ENCODE measurements around the gene MOB1B.

DNA sequence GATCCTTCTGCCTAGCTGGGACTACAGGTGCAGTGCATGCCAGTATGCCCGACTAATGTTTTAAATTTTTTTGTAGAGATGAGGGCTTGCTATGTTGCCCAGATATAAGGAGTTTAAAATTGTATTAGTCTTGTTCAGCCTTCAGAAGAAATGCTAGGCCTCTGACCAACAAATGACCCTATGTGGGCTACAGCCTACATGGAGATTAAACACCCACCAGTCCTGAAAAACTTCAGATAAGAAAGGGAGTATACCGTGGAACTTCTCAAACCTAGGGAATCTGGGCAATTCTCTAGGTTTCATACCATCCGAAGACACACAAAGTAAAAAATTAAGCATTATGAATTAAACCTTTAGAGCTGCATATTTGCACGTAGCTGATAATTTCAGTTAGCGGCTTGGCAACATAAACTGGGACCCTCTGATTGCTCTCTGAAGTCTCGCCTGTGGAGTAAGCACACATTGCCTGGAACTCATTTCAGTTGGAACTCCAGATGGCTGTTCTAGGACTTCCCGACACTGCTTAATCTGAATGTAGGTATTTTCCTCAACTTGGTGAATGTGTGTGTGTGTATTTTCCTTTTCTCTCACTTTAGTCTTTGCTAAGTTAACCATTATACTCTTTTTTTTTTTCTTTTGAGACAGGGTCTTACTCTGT lies 33.0 kb downstream of the MOB1B start:
- TF ChIP-seq POLR2AphosphoS5 (IDR thresholded peaks at IDR 0.05; ENCODE audit: low read depth, low read length): no peak
- TF ChIP-seq POLR2A (IDR thresholded peaks at IDR 0.05; ENCODE audit: low read depth, low read length): no peak
- TF ChIP-seq PAX5 (IDR thresholded peaks at IDR 0.05; ENCODE audit: insufficient read depth, low read length, severe bottlenecking): no peak

Measured in GM12891 (cell line).